NCI-H2029 (cell line): ENCODE measurements around the gene DDX1.
"Not testable (repeated sequence)": the region's sequence is repeated elsewhere in the genome, so short reads cannot be mapped to it uniquely, and the experiment has no call there.

Experiments used
- DNase-seq: peaks from one replicate; lab custom pipeline; 2025; lab: John Stamatoyannopoulos, UW

The DDX1 gene

DNA sequence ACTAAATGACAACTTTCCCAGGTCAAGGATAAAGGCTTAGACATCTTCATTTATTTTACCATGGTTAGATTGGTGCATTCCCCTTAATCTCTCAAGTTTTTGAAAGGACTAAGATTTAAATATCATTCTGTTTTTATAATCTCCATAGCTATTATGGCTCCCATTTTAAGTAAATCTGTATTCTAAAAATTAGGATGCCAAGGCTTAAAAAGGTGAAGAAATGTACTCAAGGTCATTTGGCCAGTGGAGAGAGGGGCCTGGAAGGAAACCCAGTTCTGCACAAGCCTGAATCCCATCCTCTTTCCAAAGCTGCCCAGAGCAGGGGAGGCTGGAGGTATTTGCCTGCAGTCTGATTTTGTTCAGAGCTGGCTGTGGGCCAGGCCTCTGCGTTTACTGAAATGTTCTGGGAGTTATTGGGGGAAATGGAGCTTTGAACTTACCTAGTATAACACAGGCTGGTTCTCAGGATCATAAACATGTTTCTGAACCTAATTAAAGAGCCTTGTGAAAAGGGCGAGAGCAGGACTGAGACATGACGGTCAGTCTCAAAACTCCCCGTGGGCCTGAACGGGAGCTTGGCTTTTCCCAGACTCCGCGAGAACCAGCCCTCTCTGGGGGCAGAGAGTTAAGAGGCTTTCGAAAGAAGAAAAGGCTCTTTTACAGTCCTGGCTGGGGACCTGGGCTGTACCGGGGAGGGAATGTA is 85.6 kb downstream of the DDX1 start:
- no peak for DNase-seq

DNA sequence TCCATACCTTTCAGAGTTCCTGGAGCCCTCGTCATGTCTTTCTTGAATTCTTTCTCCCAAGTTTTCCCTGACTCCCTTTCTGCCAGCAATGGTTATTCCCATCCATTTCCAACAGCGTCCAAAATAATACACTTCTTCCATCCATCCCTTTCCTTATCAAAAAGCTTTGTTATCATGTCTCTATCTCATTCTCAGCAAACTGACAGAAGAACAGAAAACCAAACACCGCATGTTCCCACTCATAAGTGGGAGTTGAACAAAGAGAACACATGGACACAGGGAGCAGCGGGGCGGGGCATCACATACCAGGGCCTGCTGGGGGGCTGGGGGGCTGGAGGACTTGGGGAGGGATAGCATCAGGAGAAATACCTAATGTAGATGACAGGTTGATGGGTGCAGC is 86.7 kb downstream of the DDX1 start:
- DNase-seq: no peak

DNA sequence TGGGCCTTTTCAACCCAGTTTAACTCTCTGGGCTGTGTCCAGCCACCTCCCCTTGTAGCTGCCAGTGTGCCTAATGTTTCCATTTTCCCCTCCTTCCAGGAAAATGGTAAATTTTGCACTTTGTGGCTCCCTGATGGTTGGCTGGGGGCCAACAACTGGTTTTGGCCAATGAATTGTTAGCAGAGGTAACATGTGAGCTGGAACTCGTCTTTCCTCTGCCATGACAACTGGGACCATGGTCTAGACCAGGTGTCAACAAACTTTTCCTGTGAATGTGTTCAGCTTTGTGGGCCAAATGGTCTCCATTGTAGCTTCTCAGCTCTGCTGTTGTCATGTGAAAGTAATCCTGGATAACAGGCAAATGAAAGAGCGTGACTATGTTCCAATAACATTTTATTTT is 87.2 kb downstream of the DDX1 start:
- DNase-seq: no peak

DNA sequence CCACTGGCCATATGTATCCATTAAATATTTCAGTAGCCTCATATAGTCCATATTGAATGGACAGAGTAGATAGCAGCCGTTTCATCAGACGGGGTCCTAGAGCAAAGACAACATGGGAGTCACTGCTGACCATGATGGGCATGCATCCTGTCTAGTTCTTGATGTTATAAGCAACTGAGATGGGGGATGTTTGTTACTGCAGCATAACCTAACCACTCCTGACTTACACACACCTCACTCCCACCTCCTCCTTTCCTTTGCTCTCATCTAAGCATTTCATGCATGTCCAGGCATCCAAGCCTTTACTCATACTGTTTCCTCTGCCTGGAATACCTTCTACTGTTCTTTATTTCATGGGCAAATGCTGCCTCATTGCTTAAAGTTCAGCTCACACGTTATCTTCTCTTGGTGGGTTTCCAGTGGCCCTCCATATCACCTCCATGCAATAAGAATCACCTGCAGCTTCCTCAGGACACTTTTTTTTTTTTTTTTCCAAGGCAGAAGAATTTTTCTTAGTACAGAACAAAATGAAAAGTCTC is 87.8 kb downstream of the DDX1 start:
- no peak for DNase-seq

DNA sequence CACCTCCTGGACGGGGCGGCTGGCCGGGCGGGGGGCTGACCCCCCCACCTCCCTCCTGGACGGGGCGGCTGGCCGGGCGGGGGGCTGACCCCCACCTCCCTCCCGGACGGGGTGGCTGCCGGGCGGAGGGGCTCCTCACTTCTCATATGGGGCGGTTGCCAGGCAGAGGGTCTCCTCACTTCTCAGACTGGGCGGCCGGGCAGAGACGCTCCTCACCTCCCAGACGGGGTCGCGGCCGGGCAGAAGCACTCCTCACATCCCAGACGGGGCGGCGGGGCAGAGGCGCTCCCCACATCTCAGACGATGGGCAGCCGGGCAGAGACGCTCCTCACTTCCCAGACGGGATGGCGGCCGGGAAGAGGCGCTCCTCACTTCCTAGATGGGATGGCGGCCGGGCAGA is 88.5 kb downstream of the DDX1 start:
- not testable (repeated sequence) for DNase-seq
